ENCODE measurements around the gene SNX8. TPM values are rescaled to one million over a fixed set of nuclear protein-coding genes. Genes with fewer than 3 reads are reported as not detected.

SNX8 gene
- total and polyA plus RNA-seq, 4 donors, result 24.6 to 54.6 (median 45.8) TPM

DNA sequence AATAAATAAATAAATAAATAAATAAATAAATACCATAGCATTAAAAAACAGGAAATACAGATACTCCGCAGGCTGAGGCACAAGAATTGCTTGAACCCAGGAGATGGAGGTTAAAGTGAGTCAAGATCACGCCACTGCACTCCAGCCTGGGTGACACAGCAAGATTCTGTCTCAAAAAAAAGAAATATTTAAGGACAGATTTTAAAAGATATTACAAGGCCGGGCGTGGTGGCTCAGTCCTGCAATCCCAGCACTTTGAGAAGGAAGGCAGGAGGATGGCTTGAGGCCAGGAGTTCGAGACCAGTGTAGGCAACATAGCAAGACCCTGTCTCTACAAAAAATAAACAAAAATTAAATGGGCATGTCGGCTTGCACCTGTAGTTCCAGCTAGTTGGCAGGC lies 17.5 kb upstream of the SNX8 start:
- ATAC-seq (ENCODE audit: insufficient read depth, low FRiP score), result no peak
- TF ChIP-seq, protein P1, sequence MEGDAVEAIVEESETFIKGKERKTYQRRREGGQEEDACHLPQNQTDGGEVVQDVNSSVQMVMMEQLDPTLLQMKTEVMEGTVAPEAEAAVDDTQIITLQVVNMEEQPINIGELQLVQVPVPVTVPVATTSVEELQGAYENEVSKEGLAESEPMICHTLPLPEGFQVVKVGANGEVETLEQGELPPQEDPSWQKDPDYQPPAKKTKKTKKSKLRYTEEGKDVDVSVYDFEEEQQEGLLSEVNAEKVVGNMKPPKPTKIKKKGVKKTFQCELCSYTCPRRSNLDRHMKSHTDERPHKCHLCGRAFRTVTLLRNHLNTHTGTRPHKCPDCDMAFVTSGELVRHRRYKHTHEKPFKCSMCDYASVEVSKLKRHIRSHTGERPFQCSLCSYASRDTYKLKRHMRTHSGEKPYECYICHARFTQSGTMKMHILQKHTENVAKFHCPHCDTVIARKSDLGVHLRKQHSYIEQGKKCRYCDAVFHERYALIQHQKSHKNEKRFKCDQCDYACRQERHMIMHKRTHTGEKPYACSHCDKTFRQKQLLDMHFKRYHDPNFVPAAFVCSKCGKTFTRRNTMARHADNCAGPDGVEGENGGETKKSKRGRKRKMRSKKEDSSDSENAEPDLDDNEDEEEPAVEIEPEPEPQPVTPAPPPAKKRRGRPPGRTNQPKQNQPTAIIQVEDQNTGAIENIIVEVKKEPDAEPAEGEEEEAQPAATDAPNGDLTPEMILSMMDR (IDR thresholded peaks at IDR 0.05; ENCODE audit: control extremely low read depth, extremely low read depth), result no peak
- Histone ChIP-seq H3K9ac (ENCODE audit: insufficient read depth in 1 of 2, low read length in 2 of 2) (no peak overlapping the region), H3K4me3 (no peak overlapping the region), H3K9me3 (ENCODE audit: control insufficient read depth in 4 of 4, insufficient read depth in 3 of 4, low read length in 3 of 4) (no peaks in the 10 kb centered on the region), H3K36me3 (ENCODE audit: control insufficient read depth in 4 of 4, insufficient read depth in 4 of 4, low read length in 4 of 4) (peaks cover 0 to under 1% (median 0%) of the 10 kb centered on the region in 4 donors), H3K4me1 (ENCODE audit: control insufficient read depth in 5 of 5, insufficient read depth in 5 of 5, low read length in 5 of 5) (no peaks in the 10 kb centered on the region), H3K27me3 (ENCODE audit: control insufficient read depth in 3 of 3, insufficient read depth in 3 of 3, low read length in 2 of 3) (no peaks in the 10 kb centered on the region), H3K27ac (ENCODE audit: low read depth in 1 of 2, low read length in 1 of 2) (no peak overlapping the region)
- 88 to 90% methylated on average over 6 of the region's 6 CpGs for WGBS, 2 donors
- DNase-seq, result no peak

DNA sequence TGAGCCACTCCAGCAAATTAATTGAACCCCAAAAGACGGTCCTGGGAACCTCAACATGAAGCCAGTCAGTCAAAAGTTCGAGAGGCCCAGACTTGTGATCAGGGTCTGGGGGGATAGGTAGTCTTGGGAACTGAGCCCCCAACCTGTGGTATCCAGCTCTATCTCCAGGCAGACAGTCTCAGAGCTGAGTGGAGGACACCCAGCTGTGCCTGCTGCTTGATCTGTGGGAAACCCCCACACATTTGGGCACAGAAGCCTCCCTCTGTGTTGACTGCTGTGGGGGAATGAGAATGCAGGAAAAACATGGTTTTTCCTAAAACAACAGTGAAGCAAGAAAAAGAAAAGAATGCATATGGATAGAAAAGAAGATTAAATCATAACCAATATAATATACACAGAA lies 16.3 kb upstream of the SNX8 start:
- TF ChIP-seq, protein P1 (IDR thresholded peaks at IDR 0.05; ENCODE audit: control extremely low read depth, extremely low read depth), result no peak
- Histone ChIP-seq H3K4me3 (no peak overlapping the region), H3K27me3 (ENCODE audit: control insufficient read depth in 3 of 3, insufficient read depth in 3 of 3, low read length in 2 of 3) (no peaks in the 10 kb centered on the region), H3K9me3 (ENCODE audit: control insufficient read depth in 4 of 4, insufficient read depth in 3 of 4, low read length in 3 of 4) (no peaks in the 10 kb centered on the region), H3K36me3 (ENCODE audit: control insufficient read depth in 4 of 4, insufficient read depth in 4 of 4, low read length in 4 of 4) (no peaks in the 10 kb centered on the region), H3K27ac (ENCODE audit: low read depth in 1 of 2, low read length in 1 of 2) (no peak overlapping the region), H3K4me1 (ENCODE audit: control insufficient read depth in 5 of 5, insufficient read depth in 5 of 5, low read length in 5 of 5) (no peaks in the 10 kb centered on the region), H3K9ac (ENCODE audit: insufficient read depth in 1 of 2, low read length in 2 of 2) (no peak overlapping the region)
- no peak for DNase-seq
- WGBS, 2 donors, result 83 to 90% methylated on average over 2 of the region's 2 CpGs
- ATAC-seq (ENCODE audit: insufficient read depth, low FRiP score), result no peak

DNA sequence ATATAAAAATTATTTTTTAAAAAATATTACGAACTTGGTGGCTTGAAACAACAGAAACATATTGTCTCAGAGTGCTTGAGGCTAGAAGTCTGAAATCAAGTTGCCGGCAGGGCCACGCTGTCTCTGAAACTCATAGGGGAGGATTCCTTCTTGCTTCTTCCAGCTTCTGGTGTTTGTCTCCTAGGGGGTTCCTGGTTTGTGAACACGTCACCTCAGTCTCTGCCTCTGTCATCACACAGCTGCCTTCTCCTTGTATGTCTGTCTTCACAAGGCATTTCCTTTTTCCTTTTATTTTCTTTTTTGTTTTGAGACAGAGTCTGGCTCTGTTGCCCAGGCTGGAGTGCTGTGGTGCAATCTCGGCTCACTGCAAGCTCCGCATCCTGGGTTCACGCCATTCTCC lies 12.7 kb upstream of the SNX8 start:
- Histone ChIP-seq H3K4me1 (ENCODE audit: control insufficient read depth in 5 of 5, insufficient read depth in 5 of 5, low read length in 5 of 5) (no peaks in the 10 kb centered on the region), H3K36me3 (ENCODE audit: control insufficient read depth in 4 of 4, insufficient read depth in 4 of 4, low read length in 4 of 4) (no peaks in the 10 kb centered on the region), H3K9ac (ENCODE audit: insufficient read depth in 1 of 2, low read length in 2 of 2) (no peak overlapping the region), H3K27ac (ENCODE audit: low read depth in 1 of 2, low read length in 1 of 2) (no peak overlapping the region), H3K4me3 (no peak overlapping the region), H3K9me3 (ENCODE audit: control insufficient read depth in 4 of 4, insufficient read depth in 3 of 4, low read length in 3 of 4) (no peaks in the 10 kb centered on the region), H3K27me3 (ENCODE audit: control insufficient read depth in 3 of 3, insufficient read depth in 3 of 3, low read length in 2 of 3) (no peaks in the 10 kb centered on the region)
- no peak for DNase-seq
- 81 to 88% methylated on average over 7 of the region's 7 CpGs for WGBS, 2 donors
- TF ChIP-seq, protein P1 (IDR thresholded peaks at IDR 0.05; ENCODE audit: control extremely low read depth, extremely low read depth), result no peak
- ATAC-seq (ENCODE audit: insufficient read depth, low FRiP score), result no peak

DNA sequence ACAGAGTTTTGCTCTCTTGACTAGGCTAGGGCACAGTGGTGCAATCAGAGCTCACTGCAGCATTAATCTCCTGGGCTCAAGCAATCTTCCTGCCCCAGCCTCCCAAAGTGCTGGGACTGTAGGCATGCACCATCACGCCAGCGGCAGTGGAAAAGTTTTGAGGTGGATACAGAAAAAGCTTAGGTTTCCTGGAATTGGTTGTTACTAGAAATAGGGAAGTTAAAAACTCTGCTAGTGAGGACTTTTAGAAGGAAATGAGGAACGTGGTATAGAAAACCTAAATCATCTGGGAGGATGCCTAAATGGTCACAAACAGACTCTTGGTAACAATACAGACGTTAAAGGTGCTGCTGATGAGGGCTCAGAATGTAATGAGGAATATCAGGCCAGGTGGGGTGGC lies 10.9 kb upstream of the SNX8 start:
- no peaks in the 10 kb centered on the region for H3K36me3 ChIP-seq (ENCODE audit: control insufficient read depth in 4 of 4, insufficient read depth in 4 of 4, low read length in 4 of 4)
- H3K4me3 ChIP-seq, result no peak overlapping the region
- no peaks in the 10 kb centered on the region for H3K9me3 ChIP-seq (ENCODE audit: control insufficient read depth in 4 of 4, insufficient read depth in 3 of 4, low read length in 3 of 4)
- no peaks in the 10 kb centered on the region for H3K27me3 ChIP-seq (ENCODE audit: control insufficient read depth in 3 of 3, insufficient read depth in 3 of 3, low read length in 2 of 3)
- DNase-seq (no peak), ATAC-seq (ENCODE audit: insufficient read depth, low FRiP score) (peak; percentile 53)
- no peak overlapping the region for H3K27ac ChIP-seq (ENCODE audit: low read depth in 1 of 2, low read length in 1 of 2)
- no peaks in the 10 kb centered on the region for H3K4me1 ChIP-seq (ENCODE audit: control insufficient read depth in 5 of 5, insufficient read depth in 5 of 5, low read length in 5 of 5)
- 17 to 44% methylated on average over 4 of the region's 4 CpGs for WGBS, 2 donors
- TF ChIP-seq, protein P1 (IDR thresholded peaks at IDR 0.05; ENCODE audit: control extremely low read depth, extremely low read depth), result no peak
- no peak overlapping the region for H3K9ac ChIP-seq (ENCODE audit: insufficient read depth in 1 of 2, low read length in 2 of 2)

Data from lung (tissue), 12 donors.